HG02943 (cell line): ENCODE results near the gene TMEM217.
"Not testable (repeated sequence)": the region's sequence is repeated elsewhere in the genome, so short reads cannot be mapped to it uniquely, and the experiment has no call there.

Experiments
- ATAC-seq: cut with Tn5 transposase; IDR thresholded peaks from one replicate; pipeline ENCODE4 v1.9.1; 2021; ENCODE audit warnings: mild to moderate bottlenecking, low read depth, moderate library complexity; ENCODE audit not compliant: unreplicated experiment

TMEM217 gene

GRCh38 chr6:37222125-37222967 is 35.6 kb downstream of the TMEM217 start:
- peak; percentile 90 for ATAC-seq

DNA sequence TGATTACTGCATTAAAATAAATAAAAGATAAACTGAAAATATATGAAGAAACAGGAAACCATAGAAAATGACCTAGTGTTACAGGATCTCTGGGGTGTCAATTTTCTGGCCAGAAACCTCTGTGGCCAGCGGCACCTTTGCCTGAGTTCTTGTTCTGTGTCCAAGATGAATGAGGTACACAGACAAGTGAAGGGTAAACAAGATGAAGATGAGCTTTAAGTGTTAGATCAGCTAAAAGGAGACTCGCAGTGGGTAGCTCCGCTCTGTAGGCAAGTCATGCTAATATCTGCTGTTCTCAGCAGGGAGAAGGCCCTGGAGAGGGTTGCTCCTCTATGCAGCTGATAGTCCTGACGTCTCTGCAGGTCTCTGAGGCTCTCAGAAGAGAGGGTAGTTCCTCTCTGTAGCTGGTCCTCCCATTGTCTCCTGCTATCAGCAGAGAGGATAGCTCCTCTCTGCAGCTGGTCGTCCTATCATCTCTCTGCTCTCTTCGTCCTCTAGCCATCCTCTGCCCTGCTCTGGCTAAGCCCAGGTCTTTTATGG is 36.3 kb downstream of the TMEM217 start:
- no peak for ATAC-seq

- ATAC-seq: no peak
Observed at GRCh38 chr6:37218511-37218910, 39.4 kb downstream of the TMEM217 start.

- ATAC-seq: no peak
Observed at GRCh38 chr6:37218061-37218460, 39.9 kb downstream of the TMEM217 start.

DNA sequence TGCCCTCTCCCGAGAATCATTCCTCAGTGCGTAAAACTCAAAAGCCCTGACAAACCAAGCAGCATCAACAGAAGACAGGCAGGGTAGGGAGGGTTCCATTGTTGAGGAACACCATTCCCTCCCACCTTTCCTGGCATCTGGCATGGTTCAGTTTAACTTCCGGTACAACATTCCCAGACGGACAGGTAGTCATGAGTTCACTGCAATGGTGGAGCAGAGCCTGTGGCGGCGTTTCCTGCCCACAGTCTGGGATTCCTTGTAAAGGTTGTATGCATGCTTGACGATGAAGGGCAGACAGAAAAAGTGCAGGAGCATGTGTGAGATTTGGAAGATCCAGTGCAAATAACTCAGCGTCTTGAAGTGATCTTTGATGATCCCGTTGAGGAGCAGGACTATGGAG is 45.7 kb downstream of the TMEM217 start:
- no peak for ATAC-seq

GRCh38 chr6:37210313-37210968 is 47.5 kb downstream of the TMEM217 start:
- ATAC-seq: no peak

- no peak for ATAC-seq
Observed at GRCh38 chr6:37209461-37210205, 48.3 kb downstream of the TMEM217 start.

DNA sequence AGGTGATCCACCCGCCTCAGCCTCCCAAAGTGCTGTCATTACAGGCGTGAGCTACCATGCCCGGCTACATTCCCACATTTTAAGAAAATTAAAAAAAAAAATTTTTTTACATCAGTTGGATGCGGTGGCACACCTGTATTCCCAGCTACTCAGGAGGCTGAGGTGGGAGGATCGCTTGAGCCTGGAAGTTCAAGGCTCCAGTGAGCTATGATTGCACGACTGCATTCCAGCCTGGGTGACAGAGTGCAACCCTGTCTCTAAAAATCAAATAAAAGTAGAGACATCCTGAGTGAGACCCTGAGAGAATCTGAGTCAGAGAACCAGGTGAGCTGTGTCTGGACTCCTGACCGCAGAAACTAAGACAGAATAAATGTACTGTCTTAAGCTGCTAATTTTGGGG is 49.2 kb downstream of the TMEM217 start:
- no peak for ATAC-seq

DNA sequence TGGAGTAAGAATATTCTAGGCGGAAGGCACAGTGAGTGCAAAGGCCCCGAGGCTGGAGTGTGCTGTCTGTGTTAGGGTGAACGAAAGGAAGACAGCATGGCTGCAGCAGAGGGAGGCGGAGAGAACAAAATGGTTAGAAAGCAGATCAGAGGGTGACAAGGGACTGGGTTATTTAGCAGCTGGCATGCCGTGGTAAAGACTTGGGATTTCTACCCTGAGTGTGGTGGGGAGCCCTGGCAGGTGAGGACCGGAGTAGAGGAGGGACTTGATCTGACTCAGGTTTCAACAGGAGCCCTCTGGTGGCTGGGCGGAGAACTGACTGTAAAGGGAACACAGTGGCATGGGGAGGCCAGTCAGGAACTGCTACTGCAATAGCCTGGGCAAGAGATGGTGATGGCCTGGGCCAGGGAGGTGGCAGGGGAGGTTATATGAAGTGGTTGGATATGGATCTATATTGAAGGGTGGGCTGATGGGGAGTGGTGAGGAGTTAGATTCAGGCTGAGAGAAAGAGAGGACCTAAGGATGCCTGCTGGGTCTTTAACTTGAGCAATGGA is 50.0 kb downstream of the TMEM217 start:
- peak; percentile 68 for ATAC-seq

- no peak for ATAC-seq
Observed at GRCh38 chr6:37206622-37207021, 51.3 kb downstream of the TMEM217 start.

DNA sequence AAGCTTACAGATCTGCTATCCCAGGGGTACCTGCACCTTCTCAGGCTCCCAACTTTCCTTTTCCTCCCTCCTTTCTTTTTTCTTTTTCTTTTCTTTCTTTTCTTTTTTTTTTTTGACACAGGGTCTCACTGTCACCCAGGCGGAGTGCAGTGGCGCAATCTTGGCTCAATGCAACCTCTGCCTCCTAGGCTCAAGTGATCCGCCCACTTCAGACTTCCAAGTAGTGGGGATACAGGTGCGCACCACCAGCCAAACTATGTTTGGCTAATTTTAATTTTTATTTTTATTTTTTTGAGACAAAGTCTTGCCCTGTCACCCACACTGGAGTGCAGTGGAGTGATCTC is 52.0 kb downstream of the TMEM217 start:
- ATAC-seq: no peak

DNA sequence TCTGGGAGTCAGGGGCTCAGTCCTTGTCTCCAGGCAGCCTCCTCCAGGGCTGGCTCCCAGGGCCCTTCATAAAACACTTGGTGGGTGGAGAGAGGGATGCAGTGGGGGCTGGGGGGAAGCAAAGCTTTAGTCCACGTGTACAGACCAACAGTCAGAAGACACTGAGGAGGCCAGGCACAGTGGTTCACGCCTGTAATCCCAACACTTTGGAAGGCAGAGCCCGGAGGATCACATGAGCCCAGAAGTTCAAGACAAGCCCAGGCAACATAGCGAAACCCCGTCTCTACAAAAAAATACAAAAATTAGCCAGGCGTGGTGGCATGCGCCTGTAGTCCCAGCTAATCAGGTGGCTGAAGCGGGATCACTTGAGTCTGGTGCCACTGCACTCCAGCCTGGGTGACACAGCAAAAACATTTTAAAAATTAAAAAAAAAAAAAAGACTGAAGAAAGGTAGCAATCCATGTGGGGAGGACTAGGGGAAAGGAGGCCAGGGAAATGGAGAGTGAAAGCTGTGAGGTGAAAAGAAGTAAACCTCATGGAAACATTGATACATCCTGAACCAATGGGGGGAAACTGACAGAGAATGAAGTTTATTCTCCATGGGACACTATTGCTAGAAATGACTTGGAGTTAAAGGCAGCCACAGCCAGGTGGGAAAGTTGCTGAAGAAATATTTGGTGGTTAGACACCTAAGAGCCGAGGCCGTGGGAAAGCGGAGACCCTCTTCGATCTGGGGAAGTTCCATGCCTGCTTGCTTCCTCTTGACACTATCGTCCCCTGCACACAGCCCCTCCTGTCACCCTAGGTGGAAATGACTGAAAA is 52.6 kb downstream of the TMEM217 start:
- no peak for ATAC-seq

GRCh38 chr6:37204014-37204751 is 53.8 kb downstream of the TMEM217 start:
- ATAC-seq: no peak

GRCh38 chr6:37202788-37203491 is 55.0 kb downstream of the TMEM217 start:
- no peak for ATAC-seq

DNA sequence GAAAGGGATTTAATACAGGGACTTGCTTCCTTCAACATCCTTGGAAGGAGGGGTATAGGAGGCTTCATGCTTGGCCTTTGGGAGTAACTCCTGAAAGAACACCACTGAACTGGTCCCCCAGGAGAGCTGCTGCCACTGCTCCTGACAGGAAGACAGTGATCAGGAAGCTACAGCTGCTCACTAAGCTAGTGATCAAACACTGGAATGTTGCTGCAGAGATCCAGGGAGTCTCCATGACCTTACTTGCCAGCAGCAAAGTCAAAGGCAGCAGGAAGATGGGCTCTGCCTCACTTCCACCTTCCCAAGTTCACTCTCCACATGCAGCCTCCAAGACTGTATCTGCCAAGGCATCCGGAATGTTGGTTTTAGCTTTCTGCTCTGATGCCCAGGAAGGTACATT is 56.2 kb downstream of the TMEM217 start:
- ATAC-seq: no peak

DNA sequence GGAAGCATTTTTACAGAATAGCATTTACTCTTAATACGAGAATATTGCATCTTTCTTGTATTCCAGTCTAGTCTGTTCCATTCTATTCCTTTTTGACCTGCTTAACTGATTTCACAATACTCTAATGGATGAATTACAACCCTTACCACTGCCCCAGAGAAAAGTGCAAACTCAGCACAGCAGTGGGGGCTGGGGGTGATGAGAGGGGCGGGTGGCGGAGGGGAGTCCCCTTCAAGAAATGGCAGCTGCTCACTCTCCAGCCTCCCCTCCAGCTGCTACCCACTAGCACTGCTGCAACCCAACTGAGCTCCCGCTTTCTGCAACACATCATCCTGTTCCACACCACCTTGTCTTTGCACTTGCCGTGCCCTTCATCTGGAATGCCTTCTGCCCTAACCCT is 57.9 kb downstream of the TMEM217 start:
- no peak for ATAC-seq

DNA sequence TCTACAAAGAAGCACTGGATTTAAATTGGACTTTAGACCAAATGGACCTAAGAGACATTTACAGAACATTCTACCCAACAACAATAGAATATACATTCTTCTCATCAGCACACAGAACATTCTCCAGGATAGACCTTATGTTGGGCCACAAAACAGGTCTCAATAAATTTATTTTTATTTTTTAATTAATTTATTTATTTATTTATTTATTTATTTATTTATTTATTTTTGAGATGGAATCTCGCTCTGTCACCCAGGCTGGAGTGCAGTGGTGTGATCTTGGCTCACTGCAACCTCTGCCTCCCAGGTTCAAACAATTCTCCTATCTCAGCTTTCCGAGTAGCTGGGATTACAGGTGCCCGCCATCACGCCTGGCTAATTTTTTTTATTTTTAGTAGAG is 61.5 kb downstream of the TMEM217 start:
- not testable (repeated sequence) for ATAC-seq

GRCh38 chr6:37194886-37195285 is 63.1 kb downstream of the TMEM217 start:
- not testable (repeated sequence) for ATAC-seq

DNA sequence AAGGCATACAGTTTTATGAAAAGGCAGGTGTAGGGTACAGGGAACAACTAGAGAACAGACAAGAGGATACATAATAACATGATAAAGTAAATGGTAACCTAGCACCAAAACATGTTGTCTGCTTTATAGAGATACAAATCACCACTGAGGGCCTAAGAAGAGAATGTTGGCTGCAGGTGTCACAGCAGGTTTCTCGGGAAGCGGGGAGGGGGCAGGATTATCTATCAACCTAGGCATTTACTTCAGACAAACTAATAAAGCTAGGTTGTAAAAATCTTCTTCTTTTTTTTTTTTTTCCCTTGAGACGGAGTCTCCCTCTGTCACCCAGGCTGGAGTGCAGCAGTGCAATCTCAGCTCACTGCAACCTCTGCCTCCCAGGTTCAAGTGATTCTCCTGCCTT is 65.3 kb downstream of the TMEM217 start:
- ATAC-seq: no peak
